Activated naive CD4-positive, alpha-beta T cell treated with Interleukin-2 at 50 U/mL for 16 hours (primary cell): Measurements from ENCODE around the gene VIM.
"Not testable (repeated sequence)": the region's sequence is repeated elsewhere in the genome, so short reads cannot be mapped to it uniquely, and the experiment has no call there.

Experiments
- DNase-seq: peaks from one replicate; pipeline ENCODE4 v3.0.0-alpha.2; 2020

VIM gene

GRCh38 chr10:17233286-17233991 lies 5.4 kb downstream of the VIM start:
- DNase-seq, result no peak

- DNase-seq, result no peak
Observed at GRCh38 chr10:17234431-17234945, 6.4 kb downstream of the VIM start.

GRCh38 chr10:17235136-17235535 lies 7.1 kb downstream of the VIM start:
- DNase-seq, result no peak

GRCh38 chr10:17236468-17237148 lies 8.6 kb downstream of the VIM start:
- no peak for DNase-seq

- no peak for DNase-seq
Observed at GRCh38 chr10:17237149-17237527, 9.1 kb downstream of the VIM start.

GRCh38 chr10:17237915-17238444 lies 9.9 kb downstream of the VIM start:
- DNase-seq, result no peak

- DNase-seq, result no peak
Observed at GRCh38 chr10:17238445-17239291, 10.6 kb downstream of the VIM start.

- no peak for DNase-seq
Observed at GRCh38 chr10:17239345-17240085, 11.5 kb downstream of the VIM start.

- DNase-seq, result no peak
Observed at GRCh38 chr10:17240096-17240495, 12.1 kb downstream of the VIM start.

- no peak for DNase-seq
Observed at GRCh38 chr10:17240616-17241015, 12.6 kb downstream of the VIM start.

GRCh38 chr10:17241611-17242333 lies 13.7 kb downstream of the VIM start:
- DNase-seq, result no peak

GRCh38 chr10:17244700-17245365 lies 16.8 kb downstream of the VIM start:
- no peak for DNase-seq

GRCh38 chr10:17247210-17247609 lies 19.2 kb downstream of the VIM start:
- DNase-seq, result no peak

- DNase-seq, result no peak
Observed at GRCh38 chr10:17248964-17249363, 20.9 kb downstream of the VIM start.

- no peak for DNase-seq
Observed at GRCh38 chr10:17249820-17250219, 21.8 kb downstream of the VIM start.

GRCh38 chr10:17250736-17251135 lies 22.7 kb downstream of the VIM start:
- no peak for DNase-seq

- DNase-seq, result not testable (repeated sequence)
Observed at GRCh38 chr10:17254543-17255050, 26.6 kb downstream of the VIM start.

GRCh38 chr10:17255512-17255911 lies 27.5 kb downstream of the VIM start:
- no peak for DNase-seq

GRCh38 chr10:17256051-17256450 lies 28.0 kb downstream of the VIM start:
- DNase-seq, result no peak

GRCh38 chr10:17256627-17257026 lies 28.6 kb downstream of the VIM start:
- DNase-seq, result no peak
